ENCODE data around the gene INPP4A. TPM values are rescaled to one million over a fixed set of nuclear protein-coding genes. Genes with fewer than 3 reads are reported as not detected.

The INPP4A gene
- total RNA-seq, 1 experiment from 2014 or later = 25.0 TPM

DNA sequence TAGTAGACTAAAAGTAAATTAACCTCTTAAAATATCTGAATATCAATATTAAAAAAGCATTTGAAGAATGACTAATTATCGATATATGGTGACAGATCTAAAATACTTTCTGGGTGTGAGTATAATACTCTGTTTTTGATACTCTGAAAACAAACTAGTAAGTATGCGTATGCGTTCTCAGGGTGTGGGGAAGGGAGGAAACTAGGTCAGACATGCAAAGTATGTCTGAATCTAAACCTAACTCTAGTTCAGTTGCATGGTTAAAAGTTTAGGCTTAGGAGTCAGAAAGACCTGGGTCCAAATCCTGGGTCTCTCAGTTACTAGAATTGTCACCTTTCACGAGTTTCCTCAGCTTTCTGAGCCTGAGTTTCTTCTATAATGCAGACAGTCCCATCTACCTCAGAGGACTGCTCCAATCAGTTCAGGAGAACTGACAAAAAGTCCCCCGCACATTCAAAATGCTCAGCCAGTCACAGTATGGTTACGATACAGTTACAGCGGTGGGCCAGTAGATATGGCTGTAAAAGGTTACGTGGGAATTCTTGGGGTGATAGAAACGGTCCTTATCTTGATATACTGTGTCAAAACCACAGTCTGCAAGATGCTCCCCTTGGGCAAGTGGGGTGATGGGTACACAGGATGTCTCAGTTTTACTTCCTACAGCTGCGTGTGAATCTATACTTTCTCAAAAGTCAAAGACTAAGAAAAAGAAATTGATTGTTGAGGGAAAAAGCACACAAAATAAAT, 192.9 kb downstream of the INPP4A start:
- no peak for DNase-seq
- Histone ChIP-seq H3K4me1 (peaks cover 3% of the 10 kb centered on the region), H3K9me3 (replicated peaks) (no peaks in the 10 kb centered on the region)

GRCh38 chr2:98643496-98644100, 198.9 kb downstream of the INPP4A start:
- 0 out of 2 replicates have a peak, but pooled peaks cover 5% of the 10 kb centered on the region for H3K27me3 ChIP-seq
- no peaks in the 10 kb centered on the region; the same call in 1 of the 2 replicates for H3K36me3 ChIP-seq
- no peaks in the 10 kb centered on the region for H3K9me3 ChIP-seq (replicated peaks)
- no peak overlapping the region for H3K27ac ChIP-seq
- no peaks in the 10 kb centered on the region; the same call in 1 of the 2 replicates for H3K4me1 ChIP-seq
- H3K4me3 ChIP-seq = no peak overlapping the region
- no peak for DNase-seq

More for the DNA sequence above, 192.9 kb downstream of the INPP4A start:
- Histone ChIP-seq H3K36me3 (no peaks in the 10 kb centered on the region), H3K27me3 (no peaks in the 10 kb centered on the region), H3K4me3 (no peak overlapping the region), H3K27ac (no peak overlapping the region)

Other genes with a start within 250 kb of the INPP4A start
- gene CNGA3, start 98.4 kb upstream of the INPP4A start, total RNA-seq (2014; rRNA removed; shearing (Covaris generic)) = 0.08 TPM in 1 of 2 replicates, not detected in the other
- gene COA5, start 163.7 kb downstream of the INPP4A start, total RNA-seq (2014; rRNA removed; shearing (Covaris generic)) = 33.4 and 37.6 TPM in 2 replicates
- gene UNC50, start 163.7 kb downstream of the INPP4A start, total RNA-seq (2014; rRNA removed; shearing (Covaris generic)) = 48.5 and 50.7 TPM in 2 replicates